WI38 (cell line): ENCODE results near the gene A4GNT.
A peak's percentile ranks its signal among the peaks of the same experiment; 100 is the strongest.

Experiments used
- H3K4me3 ChIP-seq: 2 replicates; pipeline ENCODE4 v1.5.1; 2011; ENCODE audit warnings: low read depth, mild to moderate bottlenecking, control low read depth, low read length
- TF ChIP-seq, protein P1 (sequence below): IDR thresholded peaks from 2 replicates; pipeline ENCODE4 v1.5.1; 2012; ENCODE audit warnings: low read depth, mild to moderate bottlenecking, control low read depth, low read length

A4GNT gene

DNA sequence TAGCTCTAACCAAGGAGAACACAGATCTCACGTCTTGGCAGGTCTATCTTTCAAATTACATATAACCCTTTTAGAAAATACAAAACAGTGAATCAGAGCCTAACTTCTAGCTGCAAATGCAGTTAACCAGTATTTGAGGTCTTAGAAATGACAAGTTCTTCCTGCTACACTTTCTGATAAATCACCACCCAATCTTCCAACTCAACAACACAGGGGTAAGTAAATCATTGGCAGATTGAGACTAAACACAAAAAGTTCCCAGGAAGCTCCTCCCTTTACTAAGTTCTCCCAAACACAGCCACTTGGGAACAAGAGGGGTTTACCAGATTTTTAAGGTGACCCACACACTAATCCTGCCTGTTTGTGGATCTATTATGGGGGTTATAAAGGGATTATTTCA lies at the start of gene A4GNT:
Gene A4GNT, minus strand, starts transcription at position 152 of the 400 bp plus-strand sequence. CDS start 1,134 bp downstream, outside the sequence.
- TF ChIP-seq, protein P1, sequence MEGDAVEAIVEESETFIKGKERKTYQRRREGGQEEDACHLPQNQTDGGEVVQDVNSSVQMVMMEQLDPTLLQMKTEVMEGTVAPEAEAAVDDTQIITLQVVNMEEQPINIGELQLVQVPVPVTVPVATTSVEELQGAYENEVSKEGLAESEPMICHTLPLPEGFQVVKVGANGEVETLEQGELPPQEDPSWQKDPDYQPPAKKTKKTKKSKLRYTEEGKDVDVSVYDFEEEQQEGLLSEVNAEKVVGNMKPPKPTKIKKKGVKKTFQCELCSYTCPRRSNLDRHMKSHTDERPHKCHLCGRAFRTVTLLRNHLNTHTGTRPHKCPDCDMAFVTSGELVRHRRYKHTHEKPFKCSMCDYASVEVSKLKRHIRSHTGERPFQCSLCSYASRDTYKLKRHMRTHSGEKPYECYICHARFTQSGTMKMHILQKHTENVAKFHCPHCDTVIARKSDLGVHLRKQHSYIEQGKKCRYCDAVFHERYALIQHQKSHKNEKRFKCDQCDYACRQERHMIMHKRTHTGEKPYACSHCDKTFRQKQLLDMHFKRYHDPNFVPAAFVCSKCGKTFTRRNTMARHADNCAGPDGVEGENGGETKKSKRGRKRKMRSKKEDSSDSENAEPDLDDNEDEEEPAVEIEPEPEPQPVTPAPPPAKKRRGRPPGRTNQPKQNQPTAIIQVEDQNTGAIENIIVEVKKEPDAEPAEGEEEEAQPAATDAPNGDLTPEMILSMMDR = no peak
- H3K4me3 ChIP-seq = no peak within 1 kb of the TSS

DNA sequence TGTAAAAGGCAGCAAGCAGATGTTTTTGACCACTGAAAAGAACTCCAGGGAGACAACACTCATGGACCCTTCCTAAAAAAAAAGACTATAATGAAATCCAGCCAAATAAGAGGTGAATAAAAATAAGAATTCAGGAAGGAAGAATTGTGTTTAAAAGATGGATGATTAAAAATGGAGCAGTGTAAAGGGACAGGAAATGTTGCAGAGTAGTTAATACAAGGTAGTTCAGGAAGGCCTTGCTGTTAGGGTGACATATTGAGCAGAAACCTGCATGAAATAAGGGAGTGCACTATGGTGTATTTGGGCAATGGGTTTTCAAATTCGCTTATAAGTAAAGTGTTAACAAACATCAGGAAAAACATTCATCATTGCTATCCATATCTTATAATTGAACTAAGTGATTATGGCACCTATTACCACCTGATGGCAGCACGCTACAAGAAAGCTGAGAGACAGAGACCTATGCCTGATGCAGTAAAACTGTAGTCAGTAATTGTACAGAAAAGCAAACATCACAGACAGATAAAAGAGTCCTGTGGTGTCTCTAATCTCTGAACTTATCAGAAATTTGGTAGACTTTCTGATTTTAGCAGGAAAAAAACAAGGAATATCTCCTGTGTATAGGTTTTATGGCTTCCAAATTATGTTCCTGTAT lies 48.3 kb upstream of the A4GNT start:
- TF ChIP-seq, protein P1 = no peak

DNA sequence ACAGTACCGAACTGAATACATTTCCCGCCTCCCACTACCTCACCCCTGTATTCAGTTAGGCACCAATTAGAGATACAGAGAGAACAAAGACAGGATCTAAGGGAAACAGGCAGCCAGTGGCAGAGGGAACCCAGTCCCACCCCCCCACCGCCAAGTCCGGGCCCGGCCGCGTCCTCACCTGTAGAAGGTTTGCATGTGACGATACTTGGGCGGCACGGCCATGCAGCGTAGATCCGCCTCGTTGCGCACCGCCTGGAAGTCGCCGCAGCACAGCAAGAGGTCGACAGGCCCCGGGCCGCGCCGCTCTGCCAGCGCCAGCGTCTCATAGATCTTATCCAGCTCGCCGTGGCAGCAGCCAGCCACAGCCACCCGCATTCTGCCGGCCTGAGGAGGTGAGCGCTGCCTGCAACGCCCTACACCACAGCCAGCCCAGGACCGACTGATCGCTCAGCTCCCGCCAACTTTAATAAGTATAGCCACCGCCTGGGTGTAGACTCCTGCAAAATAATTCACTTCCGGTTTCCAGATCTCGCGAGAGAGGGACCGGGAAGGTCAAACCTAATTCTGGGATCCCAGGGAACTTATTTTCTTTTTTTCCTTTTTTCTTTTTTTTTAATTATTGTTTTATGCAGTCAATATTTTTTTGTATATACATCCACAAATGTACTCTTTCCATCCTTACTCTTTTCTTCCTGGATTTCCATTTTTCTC lies 42.4 kb upstream of the A4GNT start, which contains the start of gene DBR1:
Gene DBR1, minus strand, starts transcription at position 501 of the 711 bp plus-strand sequence. Its CDS starts 126 bp downstream, at position 375.
- TF ChIP-seq, protein P1 = no peak
- H3K4me3 ChIP-seq = peak within 1 kb of the TSS; percentile 77

More for the DNA sequence above, 48.3 kb upstream of the A4GNT start:
- H3K4me3 ChIP-seq = no peak overlapping the region

DNA sequence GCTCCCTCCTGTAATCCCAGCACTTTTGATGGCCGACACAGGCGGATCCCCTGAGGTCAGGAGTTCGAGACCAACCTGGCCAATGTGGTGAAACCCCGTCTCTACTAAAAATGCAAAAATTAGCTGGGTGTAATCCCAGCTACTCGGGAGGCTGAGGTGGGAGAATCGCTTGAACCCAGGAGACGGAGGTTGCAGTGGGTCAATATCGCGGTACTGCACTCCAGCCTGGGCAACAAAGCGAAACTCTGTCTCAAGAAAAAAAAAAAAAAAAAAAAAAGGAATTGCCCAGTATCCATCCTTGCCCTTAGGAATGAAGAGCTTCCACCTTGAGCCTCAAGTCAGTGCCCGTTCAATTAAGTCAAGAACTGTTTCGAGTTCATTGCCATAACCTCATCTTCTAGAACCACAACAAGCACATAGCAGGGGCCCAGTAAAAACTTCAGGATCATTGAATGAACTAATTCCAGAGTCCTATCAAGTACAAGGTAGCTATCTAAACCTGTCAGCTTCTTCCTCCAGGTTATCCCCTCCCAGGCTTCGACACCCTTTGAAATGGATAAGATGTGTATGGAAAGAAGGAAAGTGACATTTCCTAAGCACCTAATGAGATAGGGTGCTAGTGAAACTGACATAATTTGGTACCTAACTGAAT lies 41.7 kb upstream of the A4GNT start:
- TF ChIP-seq, protein P1 = no peak
- peak overlapping the region; percentile 77 for H3K4me3 ChIP-seq

DNA sequence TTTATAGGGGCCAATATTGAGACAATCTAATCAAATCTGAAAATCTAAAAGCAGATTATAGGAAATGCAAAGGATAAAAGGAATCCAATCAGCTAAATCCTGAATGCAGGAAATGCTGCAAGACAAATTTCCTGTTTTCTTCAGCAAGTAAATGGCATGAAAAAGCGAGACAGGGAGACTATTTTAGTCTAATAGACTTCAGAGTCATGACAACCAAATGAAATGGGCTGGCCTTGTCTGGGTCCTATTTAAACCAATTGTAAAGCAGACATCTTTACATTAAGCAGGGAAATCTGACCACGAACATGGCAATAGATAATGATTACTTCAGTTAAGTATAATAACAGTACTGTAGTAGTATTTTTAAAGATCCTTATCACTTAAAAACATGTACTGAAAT lies 40.4 kb upstream of the A4GNT start:
- TF ChIP-seq, protein P1 = no peak
- H3K4me3 ChIP-seq = no peak overlapping the region

DNA sequence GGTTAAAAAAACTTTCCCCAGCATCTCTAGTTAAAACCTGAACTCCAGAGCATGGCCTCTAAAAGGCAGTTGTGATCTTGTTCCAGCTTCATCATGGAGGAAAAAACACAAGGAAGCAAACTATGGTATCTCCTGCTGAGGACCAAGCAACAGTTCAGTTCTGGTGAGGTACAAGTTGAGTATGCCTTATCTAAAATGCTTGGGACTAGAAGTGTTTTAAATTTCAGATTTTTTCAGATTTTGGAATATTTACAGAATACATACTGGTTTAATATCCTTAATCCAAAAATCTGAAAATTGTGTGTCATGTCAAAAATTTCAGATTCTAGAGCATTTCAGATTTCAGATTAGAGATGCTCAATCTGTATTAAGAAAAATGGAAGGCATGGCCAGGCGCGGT lies 32.9 kb upstream of the A4GNT start:
- TF ChIP-seq, protein P1 = no peak

More for the DNA sequence above, 32.9 kb upstream of the A4GNT start:
- no peak overlapping the region for H3K4me3 ChIP-seq
